ENCODE measurements around the gene AICDA. TPM values are rescaled to one million over a fixed set of nuclear protein-coding genes. Genes with fewer than 3 reads are reported as not detected.

Gene AICDA
- total RNA-seq, 1 experiment from 2014 or later: not detected

- intact Hi-C loops (cut with micrococcal nuclease; ENCODE audit: unreplicated experiment): loop anchor here (10.0 kb wide), 1 partner anchor 386 kb away; no protein-coding TSS in a partner anchor
- Histone ChIP-seq H3K4me3 (ENCODE audit: low read depth, low read length) (no peak overlapping the region), H3K4me1 (no peaks in the 10 kb centered on the region), H3K27me3 (replicated peaks; ENCODE audit: control insufficient read depth, insufficient read depth, low read length) (peaks cover 2% of the 10 kb centered on the region; the same call in 1 of the 2 replicates), H3K36me3 (ENCODE audit: control insufficient read depth, insufficient read depth, low read length) (no peaks in the 10 kb centered on the region), H3K9me3 (no peaks in the 10 kb centered on the region)
- POLR2A ChIA-PET: no interaction called here
- Mint-ChIP-seq H3K27me3 (ENCODE audit: insufficient read depth, unreplicated experiment) (peaks cover 7% of the 10 kb centered on the region), H3K4me3 (ENCODE audit: unreplicated experiment) (no peak overlapping the region), H3K27ac (ENCODE audit: unreplicated experiment) (no peak overlapping the region), H3K4me1 (ENCODE audit: low read depth, unreplicated experiment) (no peaks in the 10 kb centered on the region), H3K9me3 (ENCODE audit: unreplicated experiment) (no peaks in the 10 kb centered on the region), H3K36me3 (ENCODE audit: insufficient read depth, unreplicated experiment) (no peaks in the 10 kb centered on the region)
- no peak for DNase-seq
- CTCF ChIA-PET: interaction anchor here (1.8 to 2.4 kb wide), 2 partner anchors 232 to 392 kb away, joined by 27 to 29 read pairs; no protein-coding TSS in a partner anchor
- TF ChIP-seq CTCF (IDR thresholded peaks at IDR 0.05; ENCODE audit: insufficient read depth in 1 of 2, low read depth in 1 of 2, low read length in 1 of 2, severe bottlenecking in 1 of 2, unreplicated experiment in 1 of 2): no peak
- no TSS peak for BruUV-seq (replicated peaks)
Measured at GRCh38 chr12:8658346-8658745, 45.7 kb upstream of the AICDA start.

- intact Hi-C loops (cut with micrococcal nuclease; ENCODE audit: unreplicated experiment): loop anchor here (10.0 kb wide), 1 partner anchor 389 kb away; no protein-coding TSS in a partner anchor
Measured at GRCh38 chr12:8655421-8655820, 42.8 kb upstream of the AICDA start.

GRCh38 chr12:8648576-8649205 is 36.0 kb upstream of the AICDA start:
- ChIA-PET CTCF (interaction anchor here (0.9 kb wide), 1 partner anchor 8 kb away, joined by 4 read pairs; no protein-coding TSS in a partner anchor), POLR2A (no interaction called here)
- no TSS peak for BruUV-seq (replicated peaks)

More at GRCh38 chr12:8655421-8655820, 42.8 kb upstream of the AICDA start:
- Mint-ChIP-seq H3K36me3 (ENCODE audit: insufficient read depth, unreplicated experiment) (no peaks in the 10 kb centered on the region), H3K27me3 (ENCODE audit: insufficient read depth, unreplicated experiment) (peaks cover 12% of the 10 kb centered on the region), H3K27ac (ENCODE audit: unreplicated experiment) (no peak overlapping the region), H3K4me1 (ENCODE audit: low read depth, unreplicated experiment) (no peaks in the 10 kb centered on the region), H3K4me3 (ENCODE audit: unreplicated experiment) (no peak overlapping the region), H3K9me3 (ENCODE audit: unreplicated experiment) (no peaks in the 10 kb centered on the region)
- no peak for DNase-seq
- CTCF ChIA-PET: interaction anchor here (0.6 to 1.1 kb wide), 3 partner anchors 90 to 294 kb away, joined by 3 read pairs; partner anchors contain the start of gene M6PR
- Histone ChIP-seq H3K9me3 (no peaks in the 10 kb centered on the region), H3K36me3 (ENCODE audit: control insufficient read depth, insufficient read depth, low read length) (no peaks in the 10 kb centered on the region), H3K4me1 (no peaks in the 10 kb centered on the region), H3K27me3 (replicated peaks; ENCODE audit: control insufficient read depth, insufficient read depth, low read length) (no peaks in the 10 kb centered on the region; the same call in 1 of the 2 replicates), H3K4me3 (ENCODE audit: low read depth, low read length) (no peak overlapping the region)
- POLR2A ChIA-PET: no interaction called here
- BruUV-seq (replicated peaks): no TSS peak
- TF ChIP-seq CTCF (IDR thresholded peaks at IDR 0.05; ENCODE audit: insufficient read depth in 1 of 2, low read depth in 1 of 2, low read length in 1 of 2, severe bottlenecking in 1 of 2, unreplicated experiment in 1 of 2): no peak

More at GRCh38 chr12:8648576-8649205, 36.0 kb upstream of the AICDA start:
- DNase-seq: no peak
- Histone ChIP-seq H3K9me3 (no peaks in the 10 kb centered on the region; the same call in 1 of the 2 replicates), H3K36me3 (ENCODE audit: control insufficient read depth, insufficient read depth, low read length) (no peaks in the 10 kb centered on the region), H3K4me1 (no peaks in the 10 kb centered on the region), H3K27me3 (replicated peaks; ENCODE audit: control insufficient read depth, insufficient read depth, low read length) (no peaks in the 10 kb centered on the region; the same call in none of the 2 replicates), H3K4me3 (ENCODE audit: low read depth, low read length) (no peak overlapping the region)
- intact Hi-C loops (cut with micrococcal nuclease; ENCODE audit: unreplicated experiment): no loop called here
- peaks cover 40% of the 10 kb centered on the region for H3K27me3 Mint-ChIP-seq (ENCODE audit: insufficient read depth, unreplicated experiment)
- no peak overlapping the region for H3K27ac Mint-ChIP-seq (ENCODE audit: unreplicated experiment)
- no peaks in the 10 kb centered on the region for H3K9me3 Mint-ChIP-seq (ENCODE audit: unreplicated experiment)
- H3K4me1 Mint-ChIP-seq (ENCODE audit: low read depth, unreplicated experiment): no peaks in the 10 kb centered on the region
- TF ChIP-seq CTCF (IDR thresholded peaks at IDR 0.05; ENCODE audit: insufficient read depth in 1 of 2, low read depth in 1 of 2, low read length in 1 of 2, severe bottlenecking in 1 of 2, unreplicated experiment in 1 of 2): no peak
- H3K4me3 Mint-ChIP-seq (ENCODE audit: unreplicated experiment): no peak overlapping the region
- H3K36me3 Mint-ChIP-seq (ENCODE audit: insufficient read depth, unreplicated experiment): no peaks in the 10 kb centered on the region
